DOHH2 (cell line): Measurements from ENCODE around the gene OR6B2.

Source experiments
- EZH2phosphoT487 ChIP-seq: fragments of 200-600 bp; sonication (generic); IDR thresholded peaks from 2 replicates; pipeline ENCODE4 v1.6.1; 2017; ENCODE audit warnings: borderline replicate concordance, mild to moderate bottlenecking, antibody characterized with exemption, low read length, moderate library complexity, mixed read lengths
- TF ChIP-seq, protein P1 (sequence below): fragments of 200-600 bp; sonication (generic); IDR thresholded peaks from one replicate; pipeline ENCODE4 v1.5.1; 2014; ENCODE audit warnings: antibody characterized with exemption, mild to moderate bottlenecking, low read depth, low read length; ENCODE audit not compliant: poor library complexity, severe bottlenecking

DNA sequence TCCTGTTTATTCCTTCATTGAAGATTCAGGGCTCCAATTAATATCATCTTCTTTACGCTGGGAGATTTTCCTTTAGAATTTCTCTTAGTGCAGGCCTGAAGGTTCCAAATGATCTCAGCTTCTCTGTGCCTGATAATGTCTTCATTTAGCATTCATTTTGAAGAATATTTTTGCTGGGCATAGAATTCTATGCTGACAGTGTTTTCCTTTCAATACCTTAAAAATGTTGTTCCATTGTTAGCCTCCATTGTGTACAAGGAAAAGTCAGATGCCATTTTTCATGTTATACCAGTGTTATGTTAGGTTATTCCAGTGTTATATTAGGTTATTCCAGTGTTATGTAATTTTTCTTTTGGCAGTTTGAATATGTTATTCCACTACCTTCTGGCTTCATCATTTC is 38.0 kb upstream of the OR6B2 start:
- TF ChIP-seq, protein P1, sequence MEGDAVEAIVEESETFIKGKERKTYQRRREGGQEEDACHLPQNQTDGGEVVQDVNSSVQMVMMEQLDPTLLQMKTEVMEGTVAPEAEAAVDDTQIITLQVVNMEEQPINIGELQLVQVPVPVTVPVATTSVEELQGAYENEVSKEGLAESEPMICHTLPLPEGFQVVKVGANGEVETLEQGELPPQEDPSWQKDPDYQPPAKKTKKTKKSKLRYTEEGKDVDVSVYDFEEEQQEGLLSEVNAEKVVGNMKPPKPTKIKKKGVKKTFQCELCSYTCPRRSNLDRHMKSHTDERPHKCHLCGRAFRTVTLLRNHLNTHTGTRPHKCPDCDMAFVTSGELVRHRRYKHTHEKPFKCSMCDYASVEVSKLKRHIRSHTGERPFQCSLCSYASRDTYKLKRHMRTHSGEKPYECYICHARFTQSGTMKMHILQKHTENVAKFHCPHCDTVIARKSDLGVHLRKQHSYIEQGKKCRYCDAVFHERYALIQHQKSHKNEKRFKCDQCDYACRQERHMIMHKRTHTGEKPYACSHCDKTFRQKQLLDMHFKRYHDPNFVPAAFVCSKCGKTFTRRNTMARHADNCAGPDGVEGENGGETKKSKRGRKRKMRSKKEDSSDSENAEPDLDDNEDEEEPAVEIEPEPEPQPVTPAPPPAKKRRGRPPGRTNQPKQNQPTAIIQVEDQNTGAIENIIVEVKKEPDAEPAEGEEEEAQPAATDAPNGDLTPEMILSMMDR: no peak
- no peak for TF ChIP-seq EZH2phosphoT487
